ENCODE measurements around the gene CHAF1B.
"Not testable (repeated sequence)": the region's sequence is repeated elsewhere in the genome, so short reads cannot be mapped to it uniquely, and the experiment has no call there.

Gene CHAF1B

GRCh38 chr21:36385233-36386030 is at the start of gene CHAF1B:
Gene CHAF1B, plus strand, starts transcription at chr21:36385392. Its CDS starts 745 bp downstream, at chr21:36386137.
- DNase-seq: peak; percentile 81 to 84

- no peak for DNase-seq
These were observed 48.1 kb upstream of the CHAF1B start for GRCh38 chr21:36337099-36337509.

- no peak for DNase-seq
These were observed 46.2 kb upstream of the CHAF1B start for GRCh38 chr21:36338975-36339374.

GRCh38 chr21:36342581-36342980 is 42.6 kb upstream of the CHAF1B start:
- not testable (repeated sequence) for DNase-seq

GRCh38 chr21:36344931-36345330 is 40.3 kb upstream of the CHAF1B start:
- DNase-seq: no peak

- no peak for DNase-seq
These were observed 37.8 kb upstream of the CHAF1B start for GRCh38 chr21:36347278-36347961.

- no peak for DNase-seq
These were observed 37.2 kb upstream of the CHAF1B start for GRCh38 chr21:36347962-36348328.

- DNase-seq: no peak
These were observed 35.9 kb upstream of the CHAF1B start for GRCh38 chr21:36349315-36349714.

GRCh38 chr21:36350282-36350910 is 34.8 kb upstream of the CHAF1B start:
- DNase-seq: no peak

- no peak for DNase-seq
These were observed 30.1 kb upstream of the CHAF1B start for GRCh38 chr21:36354918-36355680.

GRCh38 chr21:36355868-36356267 is 29.3 kb upstream of the CHAF1B start:
- no peak for DNase-seq

GRCh38 chr21:36359185-36359584 is 26.0 kb upstream of the CHAF1B start:
- DNase-seq: no peak

- DNase-seq: no peak
These were observed 16.0 kb upstream of the CHAF1B start for GRCh38 chr21:36369064-36369685.

- DNase-seq: no peak
These were observed 9.2 kb upstream of the CHAF1B start for GRCh38 chr21:36375994-36376393.

GRCh38 chr21:36377391-36377842 is 7.8 kb upstream of the CHAF1B start:
- DNase-seq: no peak

- DNase-seq: no peak
These were observed 5.9 kb upstream of the CHAF1B start for GRCh38 chr21:36379251-36379650.

GRCh38 chr21:36381841-36382589 is 3.2 kb upstream of the CHAF1B start:
- no peak for DNase-seq

GRCh38 chr21:36382722-36383121 is 2.5 kb upstream of the CHAF1B start:
- not testable (repeated sequence) for DNase-seq

- DNase-seq: no peak
These were observed 333 bp upstream of the CHAF1B start for GRCh38 chr21:36384885-36385232.

- no peak for DNase-seq
These were observed 945 bp downstream of the CHAF1B start for GRCh38 chr21:36386031-36386642.

- no peak for DNase-seq
These were observed 2.9 kb downstream of the CHAF1B start for GRCh38 chr21:36388096-36388495.
